HG03025 (cell line): ENCODE data around the gene CTDNEP1.
A peak's percentile ranks its signal among the peaks of the same experiment; 100 is the strongest.

Experiments used
- ATAC-seq: cut with Tn5 transposase; IDR thresholded peaks from one replicate; pipeline ENCODE4 v1.9.1; 2021; ENCODE audit warnings: mild to moderate bottlenecking, moderate library complexity; ENCODE audit not compliant: unreplicated experiment, low FRiP score

The CTDNEP1 gene

GRCh38 chr17:7280519-7281073 is 29.1 kb upstream of the CTDNEP1 start:
- no peak for ATAC-seq

- no peak for ATAC-seq
Measured at GRCh38 chr17:7279448-7279847, 27.9 kb upstream of the CTDNEP1 start.

- ATAC-seq, result no peak
Measured at GRCh38 chr17:7266784-7267183, 15.2 kb upstream of the CTDNEP1 start.

DNA sequence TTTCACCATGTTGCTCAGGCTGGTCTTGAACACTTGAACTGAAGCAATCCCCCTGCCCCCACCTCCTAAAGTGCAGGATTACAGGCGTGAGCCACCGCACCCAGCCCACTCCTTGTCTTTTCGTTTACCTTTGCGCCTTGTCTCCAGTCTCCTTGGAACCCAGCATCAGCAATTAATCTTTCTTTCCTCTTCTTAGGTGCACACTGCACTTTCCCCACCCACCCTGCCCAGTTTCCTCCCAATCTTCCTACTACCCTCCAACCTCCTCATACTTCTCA is 12.2 kb upstream of the CTDNEP1 start:
- no peak for ATAC-seq

DNA sequence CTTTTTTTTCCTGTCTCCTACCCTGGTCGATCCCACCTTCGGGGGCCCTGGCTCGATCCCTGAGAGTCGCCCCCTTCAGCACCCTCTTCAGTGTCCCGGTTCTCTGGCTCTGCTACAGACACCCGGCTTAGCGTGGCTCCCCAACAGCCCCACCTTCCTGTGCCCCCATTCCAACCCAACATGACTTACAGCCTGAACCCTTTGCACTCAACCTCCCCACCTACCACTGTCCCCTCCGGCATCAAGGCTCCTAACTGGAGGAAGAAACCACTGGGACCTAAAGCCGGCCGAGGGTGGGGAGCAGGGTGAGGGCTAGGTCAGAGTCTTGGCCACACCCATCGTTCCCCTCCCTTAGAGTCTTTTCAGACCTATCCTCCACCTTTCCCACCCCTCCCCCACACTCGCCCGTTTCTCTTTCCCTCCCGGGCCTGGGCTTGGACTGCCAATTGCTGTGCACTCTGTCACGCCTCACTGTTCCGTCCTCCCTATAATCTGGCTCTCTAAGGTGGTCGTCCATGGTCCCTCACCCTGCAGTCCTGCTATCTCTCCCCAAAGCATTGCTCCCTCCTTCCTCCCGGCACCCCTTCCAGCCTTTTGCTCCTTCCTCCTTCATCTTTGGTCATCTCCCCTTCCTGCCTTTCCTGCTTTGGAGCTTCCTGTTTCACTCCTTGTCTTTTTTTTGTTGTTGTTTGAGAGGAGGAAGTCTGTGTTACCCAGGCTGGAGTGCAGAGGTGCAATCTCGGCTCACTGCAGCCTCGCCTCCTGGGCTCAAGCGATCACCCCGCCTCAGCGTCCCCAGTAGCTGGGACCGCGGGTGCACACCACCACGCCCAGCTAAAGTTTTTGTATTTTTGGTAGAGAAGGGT is 11.6 kb upstream of the CTDNEP1 start:
- ATAC-seq, result no peak

DNA sequence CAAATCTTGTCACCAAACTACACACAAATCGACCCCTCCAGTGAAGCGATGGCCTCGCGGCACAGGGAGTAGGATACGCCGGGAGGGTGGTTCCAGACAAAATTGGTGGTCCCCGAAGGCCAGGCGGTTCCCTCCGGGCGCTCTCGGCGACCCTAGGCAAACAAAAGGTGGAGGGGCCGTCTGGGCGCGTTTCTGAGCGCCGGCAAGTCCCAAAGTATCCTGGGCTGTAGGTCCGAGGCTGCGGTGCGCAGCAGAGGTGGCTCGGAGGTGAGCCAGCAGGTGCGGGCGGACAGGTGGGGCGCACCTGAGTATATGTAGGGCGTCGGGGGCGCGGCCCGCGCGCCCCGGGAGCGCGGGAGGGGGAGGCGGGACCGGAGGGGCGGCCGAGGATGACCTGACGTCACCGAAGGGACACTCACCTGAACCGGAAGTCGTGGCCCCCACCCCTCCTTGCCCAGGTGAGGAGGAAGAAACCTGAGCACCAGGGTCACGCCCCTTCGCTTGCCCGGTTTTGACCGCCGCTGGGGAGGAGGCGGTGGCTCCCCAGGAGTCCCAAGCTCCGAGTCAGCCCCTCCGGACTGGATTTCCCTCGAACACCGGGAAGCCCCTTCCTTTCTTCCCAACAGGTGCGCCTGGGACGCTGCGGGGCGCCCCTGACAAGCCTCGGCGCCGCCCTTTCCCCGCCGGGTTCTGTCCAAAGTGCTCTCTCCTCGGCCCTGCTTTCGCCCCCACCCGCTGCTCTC is 10.8 kb upstream of the CTDNEP1 start, which contains the start of gene CLDN7:
Gene CLDN7, minus strand, starts transcription at position 287 of the 743 bp plus-strand sequence. CDS start 435 bp downstream, outside the sequence.
- no peak for ATAC-seq

DNA sequence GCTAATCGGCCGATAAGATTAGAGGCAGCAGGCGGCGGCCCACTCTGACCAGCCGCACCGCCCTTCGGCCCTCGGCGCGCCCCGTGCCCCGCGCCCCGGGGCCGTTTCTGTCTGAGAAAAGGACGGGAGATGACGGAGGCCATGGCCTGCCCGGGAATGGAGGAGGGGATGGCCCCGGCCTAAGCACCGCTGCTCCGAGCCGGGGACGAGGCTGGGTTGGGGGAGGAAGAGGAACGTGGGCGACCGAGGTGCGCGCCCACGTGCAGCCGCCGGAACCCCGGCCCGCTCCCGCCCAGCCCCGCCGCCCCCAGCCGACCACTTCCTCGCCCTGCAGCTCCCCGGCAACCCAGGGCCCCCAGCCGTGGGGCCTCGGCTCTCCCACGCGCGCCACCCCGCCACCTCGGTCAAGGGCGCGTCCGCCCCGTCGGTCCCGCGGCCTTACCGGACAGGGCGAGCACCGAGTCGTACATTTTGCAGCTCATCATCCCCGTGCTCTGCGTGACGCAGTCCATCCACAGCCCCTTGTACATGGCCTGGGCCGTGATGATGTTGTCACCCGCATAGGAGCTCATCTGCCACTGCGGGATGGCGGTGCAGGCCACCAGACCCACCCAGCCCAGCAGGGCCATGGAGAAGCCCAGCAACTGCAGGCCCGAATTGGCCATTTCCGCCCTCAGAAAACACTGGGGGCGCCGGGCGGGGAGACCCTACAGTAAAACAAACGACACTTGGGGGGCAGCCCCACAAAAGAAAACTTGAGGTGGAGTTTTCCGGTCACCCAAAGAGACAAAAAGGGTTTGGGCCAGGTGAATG is 10.1 kb upstream of the CTDNEP1 start:
- no peak for ATAC-seq

GRCh38 chr17:7260651-7261378 is 9.3 kb upstream of the CTDNEP1 start:
- ATAC-seq, result no peak

DNA sequence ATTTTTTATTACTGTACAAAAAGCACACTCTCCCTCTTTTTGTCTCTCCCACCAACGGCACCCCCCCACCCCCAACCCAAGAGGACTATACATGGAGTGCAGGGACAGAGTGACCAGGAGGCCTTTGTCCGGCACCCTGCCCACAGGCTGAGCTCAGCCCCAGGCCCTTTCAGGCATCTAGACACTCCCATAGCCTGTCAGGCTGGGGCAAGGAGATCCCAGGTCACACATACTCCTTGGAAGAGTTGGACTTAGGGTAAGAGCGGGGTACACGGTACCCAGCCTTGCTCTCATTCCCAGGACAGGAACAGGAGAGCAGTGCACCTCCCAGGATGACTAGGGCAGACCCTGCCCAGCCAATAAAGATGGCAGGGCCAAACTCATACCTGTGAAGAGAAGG is 8.6 kb upstream of the CTDNEP1 start:
- no peak for ATAC-seq

DNA sequence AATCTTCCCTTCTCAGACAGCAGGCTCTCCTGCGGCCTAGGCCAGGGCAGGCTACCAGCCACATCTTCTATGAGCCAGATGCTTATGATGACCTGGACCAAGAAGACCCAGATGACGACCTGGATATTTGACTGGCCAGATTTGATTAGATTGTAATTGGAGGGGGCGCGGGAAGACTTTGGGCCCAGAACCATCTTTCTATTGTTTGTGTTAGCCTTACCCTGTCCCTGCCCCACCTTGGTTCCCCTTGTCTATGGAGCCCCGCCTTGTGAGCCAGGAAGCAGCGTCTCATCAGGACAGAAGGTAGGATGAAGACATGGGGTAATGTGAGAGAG is 8.0 kb upstream of the CTDNEP1 start:
- ATAC-seq, result no peak

- ATAC-seq, result no peak
Measured at GRCh38 chr17:7258731-7259554, 7.4 kb upstream of the CTDNEP1 start.

- ATAC-seq, result no peak
Measured at GRCh38 chr17:7256766-7257456, 5.4 kb upstream of the CTDNEP1 start.

DNA sequence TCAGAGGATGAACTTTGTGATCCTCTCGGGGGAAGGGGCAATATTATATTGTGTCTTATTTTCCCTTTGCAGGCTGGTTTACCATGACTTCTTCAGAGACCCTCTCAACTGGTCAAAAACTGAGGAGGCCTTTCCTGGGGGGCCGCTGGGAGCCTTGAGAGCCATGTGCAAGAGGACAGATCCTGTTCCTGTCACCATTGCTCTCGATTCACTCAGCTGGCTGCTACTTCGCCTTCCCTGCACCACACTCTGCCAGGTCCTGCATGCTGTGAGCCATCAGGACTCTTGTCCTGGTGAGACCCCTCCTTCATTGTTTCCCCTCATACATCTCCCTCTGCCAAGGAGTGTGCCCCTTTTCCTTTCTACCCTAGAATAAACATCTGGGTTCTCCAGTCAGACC is 3.0 kb upstream of the CTDNEP1 start:
- ATAC-seq, result no peak

- ATAC-seq, result no peak
Measured at GRCh38 chr17:7253082-7253481, 1.5 kb upstream of the CTDNEP1 start.

DNA sequence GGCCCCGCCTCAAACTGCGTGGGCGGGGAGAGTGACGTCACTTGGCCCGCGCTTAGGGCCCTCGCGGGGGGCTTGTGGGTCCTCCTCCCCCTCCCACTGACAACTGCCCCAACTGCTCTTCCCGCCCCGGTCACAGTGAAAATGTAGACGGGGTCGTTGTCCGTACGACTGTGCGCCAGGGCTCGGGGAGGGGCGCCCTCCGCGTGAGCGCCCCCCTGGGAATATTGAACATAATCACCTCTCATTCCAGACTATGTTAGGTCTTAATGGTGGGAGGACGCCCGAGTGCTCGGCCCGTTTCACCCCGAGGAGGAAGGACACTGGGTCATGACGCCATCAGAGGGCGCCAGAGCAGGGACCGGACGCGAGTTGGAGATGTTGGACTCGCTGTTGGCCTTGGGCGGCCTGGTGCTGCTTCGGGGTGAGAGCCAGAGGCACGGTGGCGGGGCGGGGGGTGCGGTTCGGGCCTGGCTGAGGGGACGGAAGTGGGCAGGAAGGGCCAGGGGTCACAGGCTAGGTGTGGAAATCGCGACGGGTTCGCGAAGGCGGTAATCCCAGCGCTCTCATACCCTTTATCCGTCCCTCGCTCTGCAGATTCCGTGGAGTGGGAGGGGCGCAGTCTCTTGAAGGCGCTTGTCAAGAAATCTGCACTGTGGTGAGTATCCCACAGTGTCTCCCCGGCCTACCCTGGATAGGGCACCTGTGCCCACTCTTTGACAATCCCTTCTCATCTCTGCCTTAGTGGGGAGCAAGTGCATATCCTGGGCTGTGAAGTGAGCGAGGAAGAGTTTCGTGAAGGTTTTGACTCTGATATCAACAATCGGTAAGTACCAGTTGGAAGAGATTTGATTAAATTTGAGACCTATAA is 876 bp upstream of the CTDNEP1 start, which contains the start of gene ELP5:
Gene ELP5, plus strand, starts transcription at position 40 of the 868 bp plus-strand sequence. Its CDS starts 336 bp downstream, at position 376.
- ATAC-seq, result peak; percentile 45

GRCh38 chr17:7250695-7251627 is 573 bp downstream of the CTDNEP1 start:
- no peak for ATAC-seq

GRCh38 chr17:7249830-7250229 is 1.7 kb downstream of the CTDNEP1 start:
- ATAC-seq, result no peak
